Midbrain (tissue), 1 donor: Measurements from ENCODE around the gene TRIM33.
A peak's percentile ranks its signal among the peaks of the same experiment; 100 is the strongest.

Source experiments
- DNase-seq: peaks from one replicate; lab custom pipeline; 2025; lab: John Stamatoyannopoulos, UW

The TRIM33 gene

GRCh38 chr1:114349891-114350605, 161.0 kb downstream of the TRIM33 start:
- DNase-seq = no peak

GRCh38 chr1:114347431-114348209, 163.4 kb downstream of the TRIM33 start:
- DNase-seq = no peak

DNA sequence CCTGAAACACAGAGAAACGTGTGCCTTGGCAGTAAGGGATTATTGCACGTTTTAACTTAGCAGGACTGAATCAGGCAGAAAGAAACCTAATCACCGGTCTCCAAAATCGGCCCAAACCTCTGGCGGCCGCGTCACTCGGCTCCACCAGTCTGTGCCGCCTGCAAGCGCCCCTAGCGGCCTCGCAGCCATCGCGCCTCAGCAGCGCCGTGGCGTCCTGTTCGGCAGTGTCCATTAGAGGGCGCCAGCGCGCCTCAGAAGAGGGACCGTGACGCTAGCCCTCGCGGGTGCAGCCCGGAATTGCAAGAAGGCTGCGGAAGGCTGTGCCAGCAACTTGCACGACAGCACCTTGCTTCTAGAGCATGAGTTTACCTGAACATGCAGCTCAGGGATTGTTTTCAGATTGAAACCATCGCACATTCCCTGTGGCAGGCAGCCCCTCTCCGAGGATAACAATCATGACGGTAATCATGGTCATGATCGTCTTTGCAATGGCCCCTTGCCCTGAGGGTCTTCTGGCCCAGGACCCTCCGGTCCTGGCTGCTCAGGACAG, 164.4 kb downstream of the TRIM33 start:
- peak; percentile 97 for DNase-seq

DNA sequence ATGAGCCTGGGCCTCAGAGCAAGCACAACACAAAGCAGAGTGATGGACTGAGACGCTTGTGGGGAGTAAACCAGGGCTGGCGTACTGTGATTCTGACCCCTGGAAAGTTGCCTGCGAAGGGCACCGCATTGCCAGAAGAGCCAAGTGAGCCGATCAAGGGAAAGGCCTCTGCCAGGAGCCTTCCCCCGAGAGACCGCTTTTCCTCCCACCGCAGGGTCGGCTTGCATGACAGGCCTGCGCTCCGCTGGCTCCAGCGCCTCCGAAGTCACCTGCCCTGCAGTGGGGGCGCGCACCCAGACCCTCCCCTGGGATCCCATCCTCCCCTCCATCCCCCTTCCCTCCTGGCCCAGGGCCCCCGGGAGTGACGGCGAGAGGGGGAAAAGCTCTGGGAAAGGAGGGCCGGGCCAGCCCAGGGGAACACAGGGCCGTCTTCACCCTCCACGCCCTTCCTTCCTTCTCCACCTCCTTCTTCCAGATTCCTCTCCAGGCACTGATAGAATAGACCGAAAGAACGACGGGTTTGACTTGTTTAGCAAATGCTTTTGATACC, 165.0 kb downstream of the TRIM33 start:
- no peak for DNase-seq

GRCh38 chr1:114344656-114345055, 166.3 kb downstream of the TRIM33 start:
- DNase-seq = no peak
